Measurements from ENCODE around the gene PRDM2.

Gene PRDM2

GRCh38 chr1:13756557-13757315, 56.7 kb downstream of the PRDM2 start:
- H3K9me3 ChIP-seq (ENCODE audit: control insufficient read depth, insufficient read depth, low read length), result no peaks in the 10 kb centered on the region
- H3K27me3 ChIP-seq (ENCODE audit: control insufficient read depth, insufficient read depth, low read length), result no peaks in the 10 kb centered on the region
- no peak overlapping the region for H3K27ac ChIP-seq (ENCODE audit: low read depth, low read length)
- no peak overlapping the region for H3K9ac ChIP-seq (ENCODE audit: low read depth, low read length)
- H3K4me1 ChIP-seq (ENCODE audit: control insufficient read depth, insufficient read depth, low read length), result peaks cover 41% of the 10 kb centered on the region
- no peak overlapping the region for H3K4me3 ChIP-seq (ENCODE audit: low read depth, low read length)
- H3K36me3 ChIP-seq (ENCODE audit: control insufficient read depth, insufficient read depth, low read length), result no peaks in the 10 kb centered on the region

GRCh38 chr1:13757693-13758092, 57.7 kb downstream of the PRDM2 start:
- H3K36me3 ChIP-seq (ENCODE audit: control insufficient read depth, insufficient read depth, low read length), result no peaks in the 10 kb centered on the region
- H3K4me1 ChIP-seq (ENCODE audit: control insufficient read depth, insufficient read depth, low read length), result peaks cover 49% of the 10 kb centered on the region
- no peak overlapping the region for H3K4me3 ChIP-seq (ENCODE audit: low read depth, low read length)
- no peaks in the 10 kb centered on the region for H3K27me3 ChIP-seq (ENCODE audit: control insufficient read depth, insufficient read depth, low read length)
- no peak overlapping the region for H3K9ac ChIP-seq (ENCODE audit: low read depth, low read length)
- H3K27ac ChIP-seq (ENCODE audit: low read depth, low read length), result no peak overlapping the region
- H3K9me3 ChIP-seq (ENCODE audit: control insufficient read depth, insufficient read depth, low read length), result no peaks in the 10 kb centered on the region

GRCh38 chr1:13759072-13759471, 59.1 kb downstream of the PRDM2 start:
- H3K9ac ChIP-seq (ENCODE audit: low read depth, low read length), result no peak overlapping the region
- H3K27me3 ChIP-seq (ENCODE audit: control insufficient read depth, insufficient read depth, low read length), result no peaks in the 10 kb centered on the region
- no peaks in the 10 kb centered on the region for H3K36me3 ChIP-seq (ENCODE audit: control insufficient read depth, insufficient read depth, low read length)
- peaks cover 62% of the 10 kb centered on the region for H3K4me1 ChIP-seq (ENCODE audit: control insufficient read depth, insufficient read depth, low read length)
- H3K4me3 ChIP-seq (ENCODE audit: low read depth, low read length), result no peak overlapping the region; the same call in 1 of the 2 replicates
- peak overlapping the region; percentile 42 for H3K27ac ChIP-seq (ENCODE audit: low read depth, low read length)
- H3K9me3 ChIP-seq (ENCODE audit: control insufficient read depth, insufficient read depth, low read length), result no peaks in the 10 kb centered on the region

GRCh38 chr1:13760340-13760739, 60.4 kb downstream of the PRDM2 start:
- Histone ChIP-seq H3K9me3 (ENCODE audit: control insufficient read depth, insufficient read depth, low read length) (no peaks in the 10 kb centered on the region), H3K4me3 (ENCODE audit: low read depth, low read length) (no peak overlapping the region), H3K36me3 (ENCODE audit: control insufficient read depth, insufficient read depth, low read length) (no peaks in the 10 kb centered on the region), H3K4me1 (ENCODE audit: control insufficient read depth, insufficient read depth, low read length) (peaks cover 74% of the 10 kb centered on the region), H3K9ac (ENCODE audit: low read depth, low read length) (no peak overlapping the region), H3K27me3 (ENCODE audit: control insufficient read depth, insufficient read depth, low read length) (no peaks in the 10 kb centered on the region), H3K27ac (ENCODE audit: low read depth, low read length) (no peak overlapping the region)

- Histone ChIP-seq H3K36me3 (ENCODE audit: control insufficient read depth, insufficient read depth, low read length) (no peaks in the 10 kb centered on the region), H3K9ac (ENCODE audit: low read depth, low read length) (no peak overlapping the region), H3K27ac (ENCODE audit: low read depth, low read length) (no peak overlapping the region), H3K4me1 (ENCODE audit: control insufficient read depth, insufficient read depth, low read length) (peaks cover 74% of the 10 kb centered on the region), H3K4me3 (ENCODE audit: low read depth, low read length) (no peak overlapping the region), H3K27me3 (ENCODE audit: control insufficient read depth, insufficient read depth, low read length) (no peaks in the 10 kb centered on the region), H3K9me3 (ENCODE audit: control insufficient read depth, insufficient read depth, low read length) (no peaks in the 10 kb centered on the region)
Measured at GRCh38 chr1:13760921-13761320, 60.9 kb downstream of the PRDM2 start.

- Histone ChIP-seq H3K4me1 (ENCODE audit: control insufficient read depth, insufficient read depth, low read length) (peaks cover 74% of the 10 kb centered on the region), H3K9me3 (ENCODE audit: control insufficient read depth, insufficient read depth, low read length) (no peaks in the 10 kb centered on the region), H3K9ac (ENCODE audit: low read depth, low read length) (no peak overlapping the region), H3K36me3 (ENCODE audit: control insufficient read depth, insufficient read depth, low read length) (no peaks in the 10 kb centered on the region), H3K4me3 (ENCODE audit: low read depth, low read length) (no peak overlapping the region), H3K27me3 (ENCODE audit: control insufficient read depth, insufficient read depth, low read length) (no peaks in the 10 kb centered on the region), H3K27ac (ENCODE audit: low read depth, low read length) (no peak overlapping the region)
Measured at GRCh38 chr1:13761883-13762282, 61.9 kb downstream of the PRDM2 start.

GRCh38 chr1:13762642-13763041, 62.7 kb downstream of the PRDM2 start:
- H3K4me1 ChIP-seq (ENCODE audit: control insufficient read depth, insufficient read depth, low read length), result peaks cover 68% of the 10 kb centered on the region
- no peaks in the 10 kb centered on the region for H3K9me3 ChIP-seq (ENCODE audit: control insufficient read depth, insufficient read depth, low read length)
- H3K36me3 ChIP-seq (ENCODE audit: control insufficient read depth, insufficient read depth, low read length), result no peaks in the 10 kb centered on the region
- no peak overlapping the region for H3K27ac ChIP-seq (ENCODE audit: low read depth, low read length)
- no peaks in the 10 kb centered on the region for H3K27me3 ChIP-seq (ENCODE audit: control insufficient read depth, insufficient read depth, low read length)
- no peak overlapping the region for H3K9ac ChIP-seq (ENCODE audit: low read depth, low read length)
- H3K4me3 ChIP-seq (ENCODE audit: low read depth, low read length), result no peak overlapping the region

- Histone ChIP-seq H3K9me3 (ENCODE audit: control insufficient read depth, insufficient read depth, low read length) (no peaks in the 10 kb centered on the region), H3K27ac (ENCODE audit: low read depth, low read length) (no peak overlapping the region), H3K9ac (ENCODE audit: low read depth, low read length) (no peak overlapping the region), H3K27me3 (ENCODE audit: control insufficient read depth, insufficient read depth, low read length) (no peaks in the 10 kb centered on the region), H3K4me3 (ENCODE audit: low read depth, low read length) (no peak overlapping the region), H3K4me1 (ENCODE audit: control insufficient read depth, insufficient read depth, low read length) (peaks cover 63% of the 10 kb centered on the region), H3K36me3 (ENCODE audit: control insufficient read depth, insufficient read depth, low read length) (no peaks in the 10 kb centered on the region)
Measured at GRCh38 chr1:13763222-13763621, 63.2 kb downstream of the PRDM2 start.

- Histone ChIP-seq H3K27ac (ENCODE audit: low read depth, low read length) (peak overlapping the region; percentile 39), H3K36me3 (ENCODE audit: control insufficient read depth, insufficient read depth, low read length) (no peaks in the 10 kb centered on the region), H3K9ac (ENCODE audit: low read depth, low read length) (no peak overlapping the region), H3K27me3 (ENCODE audit: control insufficient read depth, insufficient read depth, low read length) (no peaks in the 10 kb centered on the region), H3K4me3 (ENCODE audit: low read depth, low read length) (no peak overlapping the region), H3K4me1 (ENCODE audit: control insufficient read depth, insufficient read depth, low read length) (peaks cover 56% of the 10 kb centered on the region), H3K9me3 (ENCODE audit: control insufficient read depth, insufficient read depth, low read length) (no peaks in the 10 kb centered on the region)
Measured at GRCh38 chr1:13763991-13764390, 64.0 kb downstream of the PRDM2 start.

GRCh38 chr1:13764588-13765332, 64.8 kb downstream of the PRDM2 start:
- no peak overlapping the region for H3K9ac ChIP-seq (ENCODE audit: low read depth, low read length)
- H3K4me3 ChIP-seq (ENCODE audit: low read depth, low read length), result no peak overlapping the region
- peaks cover 50% of the 10 kb centered on the region for H3K4me1 ChIP-seq (ENCODE audit: control insufficient read depth, insufficient read depth, low read length)
- no peaks in the 10 kb centered on the region for H3K9me3 ChIP-seq (ENCODE audit: control insufficient read depth, insufficient read depth, low read length)
- no peaks in the 10 kb centered on the region for H3K27me3 ChIP-seq (ENCODE audit: control insufficient read depth, insufficient read depth, low read length)
- peak overlapping the region; percentile 39 for H3K27ac ChIP-seq (ENCODE audit: low read depth, low read length)
- no peaks in the 10 kb centered on the region for H3K36me3 ChIP-seq (ENCODE audit: control insufficient read depth, insufficient read depth, low read length)
